BLaER1 (cell line): ENCODE data around the gene PPP1R13L.

ENCODE experiments used
- H3K27ac ChIP-seq: shearing (Covaris generic); formaldehyde crosslinking; 2 replicates; pipeline ENCODE4 v1.8.1; 2022
- H3K27me3 ChIP-seq: shearing (Covaris generic); formaldehyde crosslinking; 2 replicates; pipeline ENCODE4 v1.8.1; 2022
- H3K36me3 ChIP-seq: shearing (Covaris generic); formaldehyde crosslinking; 2 replicates; pipeline ENCODE4 v1.8.1; 2022
- H3K4me1 ChIP-seq: shearing (Covaris generic); formaldehyde crosslinking; 2 replicates; pipeline ENCODE4 v1.8.1; 2022
- H3K4me2 ChIP-seq: shearing (Covaris generic); formaldehyde crosslinking; 2 replicates; pipeline ENCODE4 v1.8.1; 2022
- H3K4me3 ChIP-seq: shearing (Covaris generic); formaldehyde crosslinking; 2 replicates; pipeline ENCODE4 v1.8.1; 2022
- H3K9ac ChIP-seq: shearing (Covaris generic); formaldehyde crosslinking; 2 replicates; pipeline ENCODE4 v1.8.1; 2022
- H3K9me3 ChIP-seq: shearing (Covaris generic); formaldehyde crosslinking; 2 replicates; pipeline ENCODE4 v1.8.1; 2022
- H4K20me1 ChIP-seq: shearing (Covaris generic); formaldehyde crosslinking; 2 replicates; pipeline ENCODE4 v1.8.1; 2022
- Cebpa-rat ChIP-seq: shearing (Covaris generic); IDR thresholded peaks from 2 replicates; pipeline ENCODE4 v1.8.1; 2022

PPP1R13L gene

DNA sequence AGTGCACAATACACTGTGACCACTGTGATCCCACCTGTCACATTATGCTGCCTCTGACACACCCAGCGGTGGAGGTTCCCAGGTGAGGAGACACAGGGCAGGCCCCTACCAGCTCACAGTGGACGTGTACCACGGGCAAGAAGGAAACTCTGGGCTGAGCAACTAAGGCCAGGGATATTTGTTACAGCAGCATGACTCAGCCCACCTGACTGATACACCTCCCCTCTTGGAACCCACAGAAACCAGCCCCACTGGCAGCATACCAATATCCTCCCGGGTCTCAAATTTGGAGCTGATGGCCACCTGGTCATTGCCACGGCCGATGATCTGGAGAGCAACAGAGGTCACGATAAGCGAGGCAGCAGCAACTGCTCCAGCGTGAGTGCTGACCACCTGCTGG lies 49.5 kb downstream of the PPP1R13L start:
- H3K27ac ChIP-seq, result no peak overlapping the region
- no peak for TF ChIP-seq Cebpa-rat
- H3K27me3 ChIP-seq, result no peaks in the 10 kb centered on the region
- no peaks in the 10 kb centered on the region for H3K4me1 ChIP-seq
- no peaks in the 10 kb centered on the region for H3K9me3 ChIP-seq
- H3K4me2 ChIP-seq, result no peak overlapping the region
- H3K36me3 ChIP-seq, result peaks cover 97% of the 10 kb centered on the region
- H3K4me3 ChIP-seq, result no peak overlapping the region
- no peak overlapping the region for H3K9ac ChIP-seq
- H4K20me1 ChIP-seq, result no peaks in the 10 kb centered on the region

DNA sequence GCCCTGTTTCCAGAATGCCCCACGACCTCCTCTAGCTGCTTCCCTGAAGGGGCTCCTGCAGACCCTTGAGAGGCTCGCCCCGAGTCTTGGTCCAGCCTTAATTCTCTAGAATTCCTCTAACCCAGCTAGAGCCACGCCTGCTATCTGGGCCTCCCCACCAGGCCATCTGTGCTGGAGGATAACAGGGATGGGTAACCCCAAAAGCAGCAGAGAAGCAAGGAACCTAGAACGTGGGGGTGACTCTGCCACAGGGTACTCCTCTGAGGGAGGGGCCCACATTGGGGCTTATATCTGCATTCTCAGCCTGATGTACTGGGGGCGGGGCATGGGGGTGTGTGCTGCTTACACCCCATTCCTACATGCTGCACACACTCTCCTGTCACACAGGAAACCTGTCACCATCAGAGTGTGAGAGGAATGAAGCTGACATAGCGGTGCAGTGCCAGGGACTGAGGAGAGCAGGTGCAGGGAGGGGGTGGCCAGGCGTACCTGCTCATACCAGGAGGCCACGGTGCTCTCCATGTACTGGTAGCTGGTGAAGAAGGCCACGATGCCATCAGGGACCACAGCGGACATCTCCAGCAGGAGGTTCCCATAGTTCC lies 50.5 kb downstream of the PPP1R13L start:
- Histone ChIP-seq H3K36me3 (peaks cover 99% of the 10 kb centered on the region), H3K27ac (no peak overlapping the region), H3K9me3 (no peaks in the 10 kb centered on the region), H3K4me2 (no peak overlapping the region), H3K9ac (no peak overlapping the region), H3K27me3 (no peaks in the 10 kb centered on the region), H3K4me3 (no peak overlapping the region), H4K20me1 (no peaks in the 10 kb centered on the region), H3K4me1 (no peaks in the 10 kb centered on the region)
- no peak for TF ChIP-seq Cebpa-rat

DNA sequence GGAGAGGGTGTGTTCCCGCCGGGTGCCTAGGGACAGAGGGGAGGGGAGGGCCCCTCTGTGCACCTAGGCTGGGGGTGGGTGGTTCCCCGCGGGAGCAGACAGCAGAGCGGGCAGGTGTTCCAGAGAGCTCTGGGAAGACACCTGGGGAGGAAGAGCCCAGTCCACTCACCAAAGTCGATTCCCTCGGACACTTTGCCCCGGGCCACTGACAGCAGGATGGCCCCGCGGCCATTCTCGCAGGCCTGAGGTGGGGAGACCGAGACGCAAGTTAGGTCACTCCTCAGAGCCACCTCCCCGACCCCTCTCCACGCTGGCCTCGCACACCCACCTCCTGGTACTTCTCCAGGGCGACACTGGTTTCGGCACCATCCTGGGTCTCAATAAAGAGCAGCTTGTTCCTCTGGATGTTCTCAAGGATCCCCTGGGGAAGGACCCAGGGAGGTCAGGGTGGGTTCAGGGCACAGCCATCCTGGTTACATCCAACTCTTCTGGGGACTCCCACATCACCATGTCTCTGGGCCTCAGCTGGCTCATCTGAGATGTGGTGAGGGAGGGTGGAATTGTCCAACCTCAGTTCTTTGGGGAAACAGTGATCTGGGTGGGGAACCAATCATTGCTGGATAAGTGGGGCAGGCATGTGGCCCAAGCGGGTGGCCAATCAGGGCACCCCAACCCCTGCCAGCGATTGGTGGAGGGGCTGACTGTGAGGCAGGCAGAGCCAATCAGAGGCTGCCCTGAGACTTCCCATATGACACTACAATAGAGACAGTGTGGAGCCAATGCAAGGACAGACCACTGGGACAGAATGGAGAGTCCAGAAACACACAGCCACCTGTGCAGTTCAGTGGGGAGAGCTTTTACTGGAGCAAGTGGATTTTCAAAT lies 51.7 kb downstream of the PPP1R13L start:
- H3K27me3 ChIP-seq, result no peaks in the 10 kb centered on the region
- H4K20me1 ChIP-seq, result no peaks in the 10 kb centered on the region
- H3K4me3 ChIP-seq, result no peak overlapping the region
- H3K9me3 ChIP-seq, result no peaks in the 10 kb centered on the region
- peaks cover 87% of the 10 kb centered on the region for H3K36me3 ChIP-seq
- H3K9ac ChIP-seq, result no peak overlapping the region
- no peak overlapping the region for H3K27ac ChIP-seq
- no peaks in the 10 kb centered on the region for H3K4me1 ChIP-seq
- TF ChIP-seq Cebpa-rat, result no peak
- H3K4me2 ChIP-seq, result no peak overlapping the region

DNA sequence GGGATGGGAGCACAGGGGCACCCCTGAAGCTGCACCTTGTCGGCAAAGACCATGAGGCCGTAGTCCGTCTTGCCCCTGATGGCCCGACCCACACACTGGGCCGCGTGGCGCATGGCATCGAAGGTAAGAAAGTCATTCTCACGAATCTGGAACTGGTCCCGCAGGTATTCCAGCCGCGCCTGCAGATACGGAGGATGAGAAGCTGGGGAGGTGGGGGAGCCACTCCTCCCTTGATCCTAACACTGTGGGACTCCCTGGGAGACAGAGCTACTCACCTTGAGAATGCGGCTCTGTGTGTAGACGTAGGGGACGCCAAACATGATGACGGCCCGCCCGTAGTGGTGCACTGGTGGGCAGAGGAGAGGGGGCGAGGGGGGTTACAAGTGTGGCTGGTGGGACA lies 52.4 kb downstream of the PPP1R13L start:
- Histone ChIP-seq H3K27me3 (no peaks in the 10 kb centered on the region), H3K4me3 (no peak overlapping the region), H3K9me3 (no peaks in the 10 kb centered on the region), H3K4me1 (no peaks in the 10 kb centered on the region), H3K27ac (no peak overlapping the region), H3K9ac (no peak overlapping the region), H4K20me1 (no peaks in the 10 kb centered on the region), H3K36me3 (peaks cover 80% of the 10 kb centered on the region), H3K4me2 (no peak overlapping the region)
- no peak for TF ChIP-seq Cebpa-rat

DNA sequence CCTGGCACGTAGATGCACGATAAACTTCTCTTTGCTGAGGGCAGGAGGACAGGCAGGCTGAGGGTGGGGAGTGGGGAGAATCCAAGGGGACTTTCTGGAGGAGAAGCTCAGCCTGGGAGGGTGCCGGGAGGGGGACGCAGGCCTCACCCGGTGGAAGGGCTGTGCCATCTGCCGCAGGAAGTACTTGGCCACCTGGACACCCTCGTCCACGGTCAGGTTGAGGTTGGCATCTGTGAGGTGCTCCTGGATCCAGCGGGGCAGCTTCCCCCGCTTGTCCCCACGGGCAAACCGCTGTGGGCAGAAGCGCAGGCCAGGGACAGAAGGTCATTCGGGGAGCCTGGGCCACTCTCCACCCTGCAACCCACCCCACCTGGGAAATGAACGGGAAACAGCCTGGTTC lies 52.8 kb downstream of the PPP1R13L start:
- H3K36me3 ChIP-seq, result peaks cover 76% of the 10 kb centered on the region
- no peak overlapping the region for H3K27ac ChIP-seq
- no peaks in the 10 kb centered on the region for H3K9me3 ChIP-seq
- H4K20me1 ChIP-seq, result no peaks in the 10 kb centered on the region
- TF ChIP-seq Cebpa-rat, result no peak
- H3K4me3 ChIP-seq, result no peak overlapping the region
- no peak overlapping the region for H3K4me2 ChIP-seq
- no peaks in the 10 kb centered on the region for H3K27me3 ChIP-seq
- no peak overlapping the region for H3K9ac ChIP-seq
- no peaks in the 10 kb centered on the region for H3K4me1 ChIP-seq

DNA sequence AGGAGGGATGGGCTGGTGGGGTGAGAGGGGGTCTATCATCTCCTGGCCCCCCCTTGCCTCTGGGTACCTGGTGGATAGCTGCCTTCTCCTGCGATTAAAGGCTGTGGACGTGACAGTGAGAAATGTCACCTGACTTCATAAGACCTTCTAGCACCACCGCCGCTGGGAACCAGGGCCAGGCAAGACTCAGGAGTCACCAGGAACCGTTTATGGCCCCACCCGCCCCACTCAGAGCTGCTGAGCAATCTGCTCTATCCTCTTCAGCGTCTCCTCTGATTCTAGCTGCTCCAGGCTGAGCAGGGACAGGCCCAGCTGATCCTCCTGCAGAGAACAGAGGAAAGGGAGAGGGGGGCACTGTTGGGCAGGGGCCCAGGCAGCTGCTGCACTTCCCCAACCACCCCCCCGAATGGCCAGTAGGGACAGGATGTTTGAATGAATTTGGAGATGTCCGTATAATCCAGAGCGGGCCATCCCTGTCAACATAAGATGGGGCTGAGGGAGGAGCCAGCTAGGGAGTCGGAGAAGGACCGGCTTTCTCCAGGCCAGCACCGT lies 53.4 kb downstream of the PPP1R13L start:
- Histone ChIP-seq H3K27ac (no peak overlapping the region), H3K36me3 (peaks cover 70% of the 10 kb centered on the region), H3K4me1 (no peaks in the 10 kb centered on the region), H3K9ac (no peak overlapping the region), H3K9me3 (no peaks in the 10 kb centered on the region), H3K27me3 (peaks cover 5% of the 10 kb centered on the region; the same call in 1 of the 2 replicates), H4K20me1 (no peaks in the 10 kb centered on the region), H3K4me3 (no peak overlapping the region), H3K4me2 (no peak overlapping the region)
- no peak for TF ChIP-seq Cebpa-rat

DNA sequence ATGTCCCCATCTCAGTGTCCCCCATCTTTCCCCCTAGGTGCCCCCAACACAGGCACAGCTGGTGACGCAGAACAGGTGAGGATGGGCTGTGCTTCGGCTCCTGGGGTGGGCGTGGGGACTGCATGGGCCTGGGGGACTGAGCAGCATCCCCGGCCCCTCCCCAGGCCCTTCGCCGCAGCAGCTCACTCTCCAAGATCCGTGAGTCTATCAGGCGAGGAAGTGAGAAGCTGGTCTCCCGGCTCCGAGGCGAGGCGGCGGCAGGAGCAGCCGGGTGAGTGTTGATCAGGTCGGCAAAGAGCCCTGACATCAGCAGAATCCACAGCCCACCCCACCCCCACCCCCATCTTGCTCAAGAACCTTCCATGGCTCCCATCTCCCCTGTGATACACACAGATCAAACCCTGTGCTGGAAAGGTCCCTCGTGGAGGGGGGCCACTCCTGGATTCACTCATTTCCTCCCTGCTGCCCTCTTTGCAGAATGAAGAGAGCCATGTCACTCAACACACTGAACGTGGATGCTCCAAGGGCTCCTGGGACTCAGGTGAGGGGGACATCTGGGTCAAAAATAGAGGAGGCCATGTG lies 54.3 kb downstream of the PPP1R13L start:
- no peak overlapping the region for H3K4me3 ChIP-seq
- H3K4me1 ChIP-seq, result no peaks in the 10 kb centered on the region
- no peak for TF ChIP-seq Cebpa-rat
- H4K20me1 ChIP-seq, result no peaks in the 10 kb centered on the region
- no peak overlapping the region for H3K27ac ChIP-seq
- peaks cover 61% of the 10 kb centered on the region for H3K36me3 ChIP-seq
- no peaks in the 10 kb centered on the region for H3K9me3 ChIP-seq
- H3K9ac ChIP-seq, result no peak overlapping the region
- no peak overlapping the region for H3K4me2 ChIP-seq
- H3K27me3 ChIP-seq, result peaks cover 9% of the 10 kb centered on the region; the same call in 1 of the 2 replicates

DNA sequence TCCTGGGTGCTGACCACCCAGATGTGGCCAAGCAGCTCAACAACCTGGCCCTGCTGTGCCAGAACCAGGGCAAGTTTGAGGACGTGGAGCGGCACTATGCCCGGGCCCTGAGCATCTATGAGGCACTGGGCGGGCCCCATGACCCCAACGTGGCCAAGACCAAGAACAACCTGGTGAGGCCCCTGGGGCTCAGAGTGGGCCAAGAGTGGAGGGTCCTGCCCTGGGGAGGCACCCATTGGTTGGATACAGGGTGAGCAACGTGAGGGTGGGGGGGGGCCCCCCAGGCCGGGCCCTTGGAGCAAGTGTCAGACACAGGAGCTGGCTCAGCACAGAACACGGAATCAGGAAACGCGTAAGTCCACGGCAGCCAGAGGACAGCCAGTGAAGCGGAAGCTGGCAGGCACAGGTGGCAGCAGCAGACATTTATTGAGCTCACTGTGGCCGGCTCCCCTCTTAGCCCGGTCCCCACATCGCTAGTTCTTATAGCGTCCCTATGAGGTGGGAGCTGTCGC lies 55.4 kb downstream of the PPP1R13L start:
- H4K20me1 ChIP-seq, result no peaks in the 10 kb centered on the region
- no peak overlapping the region for H3K4me3 ChIP-seq
- peaks cover 50% of the 10 kb centered on the region for H3K36me3 ChIP-seq
- peaks cover 9% of the 10 kb centered on the region; the same call in 1 of the 2 replicates for H3K27me3 ChIP-seq
- no peaks in the 10 kb centered on the region for H3K9me3 ChIP-seq
- TF ChIP-seq Cebpa-rat, result no peak
- H3K9ac ChIP-seq, result no peak overlapping the region
- H3K4me1 ChIP-seq, result no peaks in the 10 kb centered on the region
- no peak overlapping the region for H3K4me2 ChIP-seq
- no peak overlapping the region for H3K27ac ChIP-seq

DNA sequence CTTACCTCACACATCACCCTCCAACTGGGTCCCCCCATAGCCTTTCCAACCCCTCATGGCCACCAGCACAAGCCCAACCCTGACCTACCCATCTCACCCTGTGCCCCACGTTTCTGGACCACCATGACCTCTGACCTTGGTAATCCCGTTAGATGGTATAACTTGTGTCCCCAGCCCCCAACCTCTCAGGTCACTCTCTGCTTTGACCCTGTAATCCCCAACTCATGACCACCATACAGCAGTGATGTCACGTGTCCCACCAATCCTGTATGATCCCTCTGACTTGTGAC lies 55.8 kb downstream of the PPP1R13L start:
- no peaks in the 10 kb centered on the region for H3K9me3 ChIP-seq
- peaks cover 46% of the 10 kb centered on the region for H3K36me3 ChIP-seq
- no peaks in the 10 kb centered on the region for H3K4me1 ChIP-seq
- H3K4me3 ChIP-seq, result no peak overlapping the region
- no peak overlapping the region for H3K9ac ChIP-seq
- H4K20me1 ChIP-seq, result no peaks in the 10 kb centered on the region
- TF ChIP-seq Cebpa-rat, result no peak
- no peak overlapping the region for H3K4me2 ChIP-seq
- H3K27me3 ChIP-seq, result peaks cover 9% of the 10 kb centered on the region; the same call in 1 of the 2 replicates
- H3K27ac ChIP-seq, result no peak overlapping the region
